Measurements from ENCODE around the gene POGK. TPM values are rescaled to one million over a fixed set of nuclear protein-coding genes. Genes with fewer than 3 reads are reported as not detected.

Gene POGK
- total and polyA plus RNA-seq, 9 of the 15 experiments (the other 6 are each of a cell fraction or from before 2014, with no cell fraction given) = 6.1 to 44.5 (median 24.3) TPM

GRCh38 chr1:166811691-166812090 lies 27.6 kb upstream of the POGK start:
- Histone ChIP-seq H3K36me3 (ENCODE audit: control insufficient read depth, insufficient read depth, low read length) (no peaks in the 10 kb centered on the region), H3K4me3 (no peak overlapping the region), H3K27ac (ENCODE audit: extremely low read depth, low read depth, low read length) (no peak overlapping the region), H3K79me2 (ENCODE audit: control insufficient read depth, insufficient read depth, low read length) (no peaks in the 10 kb centered on the region), H3K9me3 (replicated peaks; ENCODE audit: control insufficient read depth, insufficient read depth, low read depth, low read length) (no peaks in the 10 kb centered on the region), H3K4me1 (replicated peaks in 1 of 2; ENCODE audit: control insufficient read depth in 2 of 2, insufficient read depth in 2 of 2, low read length in 2 of 2) (peaks cover 0 to 1% of the 10 kb centered on the region in 2 experiments; a peak in 1 of 5 replicates), H3K4me2 (ENCODE audit: insufficient read depth, low read length) (no peak overlapping the region), H4K20me1 (replicated peaks; ENCODE audit: control insufficient read depth, insufficient read depth, low read length) (no peaks in the 10 kb centered on the region), H3K27me3 (ENCODE audit: control insufficient read depth in 2 of 2, insufficient read depth in 2 of 2, low read length in 2 of 2) (peaks cover 0 to 4% of the 10 kb centered on the region in 2 experiments; a peak in 2 of 5 replicates), H3K9me1 (ENCODE audit: control insufficient read depth, insufficient read depth, low read length) (no peaks in the 10 kb centered on the region), H2AFZ (ENCODE audit: low read depth, low read length) (no peak overlapping the region), H3K9ac (ENCODE audit: insufficient read depth in 1 of 2, low read depth in 2 of 2, low read length in 2 of 2) (no peak overlapping the region)
- no peak for FAIRE-seq
- DNase-seq (ENCODE audit: extremely low read depth in 1 of 4, low spot score in 3 of 4) = no peak
- ChIA-PET CTCF (ENCODE audit: low intra/inter-chr PET ratio) (no interaction called here), POLR2A (interaction anchor here (1.6 kb wide), 1 partner anchor 11 kb away, joined by 4 read pairs; no protein-coding TSS in a partner anchor)
- intact Hi-C loops (cut with micrococcal nuclease) (no loop called here), in situ Hi-C loops (cut with MboI) (no loop called here)
- no TSS peak for BruUV-seq (replicated peaks)
- no peak for ATAC-seq
- peak; percentile 27; the same call in 1 of the 2 replicates for TF ChIP-seq NFE2 (IDR thresholded peaks at IDR 0.05; ENCODE audit: low read depth)
- no peak for TF ChIP-seq FOXJ3 (CRISPR knock-in tag; IDR thresholded peaks at IDR 0.05)
- no peak for TF ChIP-seq SREBF2 (CRISPR knock-in tag; IDR thresholded peaks at IDR 0.05)
- 0% methylated on average over 2 of the region's 2 CpGs for WGBS (ENCODE audit: insufficient coverage, low coverage, missing lambda C conversion rate)

- in situ Hi-C loops (cut with MboI) = no loop called here
- 0% methylated on average over 2 of the region's 2 CpGs for WGBS (ENCODE audit: insufficient coverage, low coverage, missing lambda C conversion rate)
- no peak overlapping the region for H3K9ac ChIP-seq (ENCODE audit: insufficient read depth in 1 of 2, low read depth in 2 of 2, low read length in 2 of 2)
- intact Hi-C loops (cut with micrococcal nuclease) = no loop called here
- POLR2A ChIA-PET = interaction anchor here (1.0 to 1.1 kb wide), 2 partner anchors 8 to 26 kb away, joined by 3 read pairs; partner anchors contain the start of gene POGK
- TF ChIP-seq NR2C2 (CRISPR knock-in tag; IDR thresholded peaks at IDR 0.05) (no peak), NR2C2 (tag; IDR thresholded peaks at IDR 0.05) (no peak), CTCF (IDR thresholded peaks at IDR 0.05 in 2 of 3, conservative IDR thresholded peaks at IDR 0.05 in 1 of 3; ENCODE audit: insufficient read depth in 2 of 3, low read depth in 1 of 3, low read length in 3 of 3) (peak in 1 of 3 experiments; percentile 28; a peak in 1 of 6 replicates)
- peaks cover 0 to 4% of the 10 kb centered on the region in 2 experiments; a peak in 2 of 5 replicates for H3K27me3 ChIP-seq (ENCODE audit: control insufficient read depth in 2 of 2, insufficient read depth in 2 of 2, low read length in 2 of 2)
- no peaks in the 10 kb centered on the region for H3K9me3 ChIP-seq (replicated peaks; ENCODE audit: control insufficient read depth, insufficient read depth, low read depth, low read length)
- no peak overlapping the region for H3K4me2 ChIP-seq (ENCODE audit: insufficient read depth, low read length)
- H2AFZ ChIP-seq (ENCODE audit: low read depth, low read length) = no peak overlapping the region
- no peaks in the 10 kb centered on the region for H4K20me1 ChIP-seq (replicated peaks; ENCODE audit: control insufficient read depth, insufficient read depth, low read length)
- no peaks in the 10 kb centered on the region for H3K9me1 ChIP-seq (ENCODE audit: control insufficient read depth, insufficient read depth, low read length)
- H3K36me3 ChIP-seq (ENCODE audit: control insufficient read depth, insufficient read depth, low read length) = no peaks in the 10 kb centered on the region
- H3K27ac ChIP-seq (ENCODE audit: extremely low read depth, low read depth, low read length) = no peak overlapping the region
- no peaks in the 10 kb centered on the region for H3K79me2 ChIP-seq (ENCODE audit: control insufficient read depth, insufficient read depth, low read length)
- no peak for DNase-seq (ENCODE audit: extremely low read depth in 1 of 4, low spot score in 3 of 4)
- H3K4me3 ChIP-seq = no peak overlapping the region
- ATAC-seq = no peak
- CTCF ChIA-PET (ENCODE audit: low intra/inter-chr PET ratio) = no interaction called here
- BruUV-seq (replicated peaks) = no TSS peak
- H3K4me1 ChIP-seq (replicated peaks in 1 of 2; ENCODE audit: control insufficient read depth in 2 of 2, insufficient read depth in 2 of 2, low read length in 2 of 2) = peaks cover 0 to 4% of the 10 kb centered on the region in 2 experiments; a peak in 1 of 5 replicates
- no peak for FAIRE-seq
These were observed 25.6 kb upstream of the POGK start for GRCh38 chr1:166813508-166814223.
